HepG2 (cell line): ENCODE results near the gene SPAG7. TPM values are rescaled to one million over a fixed set of nuclear protein-coding genes. Genes with fewer than 3 reads are reported as not detected.

ENCODE experiments used
- GABPA ChIP-seq, 2 experiments: IDR thresholded peaks; 2 replicates each; pipeline ENCODE4 v1.6.1; 2011 to 2016; ENCODE audit warnings: low read depth in 2 of 2, low read length in 1 of 2, missing biosample characterization in 1 of 2, missing genetic modification characterization in 1 of 2
- HNF4A ChIP-seq: sonication (generic); formaldehyde crosslinking; IDR thresholded peaks from 2 replicates; pipeline ENCODE4 v1.4.0; 2020; ENCODE audit warnings: missing genetic modification reagents
- IRF1 ChIP-seq: sonication (generic); formaldehyde crosslinking; IDR thresholded peaks from 2 replicates; pipeline ENCODE4 v1.4.0; 2020; ENCODE audit warnings: low read depth, mild to moderate bottlenecking, missing genetic modification reagents
- NFIC ChIP-seq: IDR thresholded peaks from 2 replicates; pipeline ENCODE4 v1.6.1; 2012; ENCODE audit warnings: mild to moderate bottlenecking, low read length, inconsistent platforms
- PBX3 ChIP-seq: sonication (generic); formaldehyde crosslinking; IDR thresholded peaks from 2 replicates; pipeline ENCODE4 v1.8.1; 2023; ENCODE audit warnings: missing genetic modification reagents, inconsistent platforms, borderline replicate concordance
- RARA ChIP-seq: IDR thresholded peaks from 2 replicates; pipeline ENCODE4 v1.6.1; 2016; ENCODE audit warnings: missing genetic modification reagents, missing compliant biosample characterization
- ZNF451 ChIP-seq: sonication (generic); formaldehyde crosslinking; IDR thresholded peaks from 2 replicates; pipeline ENCODE4 v1.5.0; 2020; ENCODE audit warnings: mild to moderate bottlenecking, missing genetic modification reagents
- ZNF484 ChIP-seq: sonication (generic); formaldehyde crosslinking; IDR thresholded peaks from 2 replicates; pipeline ENCODE4 v1.5.1; 2020; ENCODE audit warnings: mild to moderate bottlenecking, low read depth, missing genetic modification reagents, borderline replicate concordance
- ZNF569 ChIP-seq: sonication (generic); formaldehyde crosslinking; IDR thresholded peaks from 2 replicates; pipeline ENCODE4 v1.5.0; 2020; ENCODE audit warnings: mild to moderate bottlenecking, missing genetic modification reagents, moderate library complexity, borderline replicate concordance
- ZNF646 ChIP-seq: sonication (generic); formaldehyde crosslinking; IDR thresholded peaks from 2 replicates; pipeline ENCODE4 v1.9.0; 2021; ENCODE audit warnings: mild to moderate bottlenecking, missing genetic modification reagents
- ZNF709 ChIP-seq: sonication (generic); formaldehyde crosslinking; IDR thresholded peaks from 2 replicates; pipeline ENCODE4 v1.5.0; 2020; ENCODE audit warnings: mild to moderate bottlenecking, missing genetic modification reagents
- ZNF780A ChIP-seq: sonication (generic); formaldehyde crosslinking; IDR thresholded peaks from 2 replicates; pipeline ENCODE4 v1.8.0; 2022; ENCODE audit warnings: mild to moderate bottlenecking, missing genetic modification reagents, moderate library complexity
- ZXDC ChIP-seq: sonication (generic); formaldehyde crosslinking; IDR thresholded peaks from 2 replicates; pipeline ENCODE4 v1.5.0; 2020; ENCODE audit warnings: mild to moderate bottlenecking, missing genetic modification reagents
- polyA plus RNA-seq, 8 experiments: library from polyadenylated mRNA; depleted of rRNA in 3 of 8; stranded (reverse) in 7 of 8; unstranded in 1 of 8; fragments of >200 nt; fragmentation: Illumina TruSeq in 4 of 8; extraction: Trizol in 4 of 8; gene quantifications; 2 replicates each; pipeline versions ENCODE4 v1.2.1 to v1.2.3, GENCODE V29; 2011 to 2016; ENCODE audit warnings: low read depth in 4 of 8, missing spikeins in 1 of 8, mixed read lengths in 1 of 8; ENCODE audit not compliant: insufficient read depth in 1 of 8
- total RNA-seq, 5 experiments: library from RNA; depleted of rRNA; stranded (reverse); fragments of >200 nt; fragmentation: Illumina TruSeq; extraction: Trizol; gene quantifications; 2 replicates each; pipeline ENCODE4 v1.2.3, GENCODE V29; 2016; ENCODE audit warnings: low read depth in 1 of 5
- TF ChIP-seq, protein P1 (sequence below): sonication (generic); formaldehyde crosslinking; IDR thresholded peaks from 2 replicates; pipeline ENCODE4 v1.5.1; 2020; ENCODE audit warnings: mild to moderate bottlenecking, moderate library complexity, missing genetic modification reagents
- TF ChIP-seq, protein P2 (sequence below): sonication (generic); formaldehyde crosslinking; IDR thresholded peaks from 2 replicates; pipeline ENCODE4 v1.4.0; 2020; ENCODE audit warnings: mild to moderate bottlenecking, missing genetic modification reagents

Gene SPAG7
- total and polyA plus RNA-seq, 2 of the 13 experiments (the other 11 are each of a cell fraction or from before 2014, with no cell fraction given), result 51.0 to 59.0 TPM

- no peak for TF ChIP-seq GABPA (IDR thresholded peaks at IDR 0.05; ENCODE audit: low read depth, low read length)
- 0 out of 2 replicates have a peak, but pooled peaks have one; percentile 30 for TF ChIP-seq GABPA (CRISPR knock-in tag; IDR thresholded peaks at IDR 0.05; ENCODE audit: low read depth)
- TF ChIP-seq ZNF451 (CRISPR knock-in tag), result no peak
- TF ChIP-seq NFIC, result no peak; the same call in 1 of the 2 replicates
- TF ChIP-seq ZNF569 (CRISPR knock-in tag), result no peak
- TF ChIP-seq ZNF484 (CRISPR knock-in tag), result no peak
- TF ChIP-seq, protein P1, sequence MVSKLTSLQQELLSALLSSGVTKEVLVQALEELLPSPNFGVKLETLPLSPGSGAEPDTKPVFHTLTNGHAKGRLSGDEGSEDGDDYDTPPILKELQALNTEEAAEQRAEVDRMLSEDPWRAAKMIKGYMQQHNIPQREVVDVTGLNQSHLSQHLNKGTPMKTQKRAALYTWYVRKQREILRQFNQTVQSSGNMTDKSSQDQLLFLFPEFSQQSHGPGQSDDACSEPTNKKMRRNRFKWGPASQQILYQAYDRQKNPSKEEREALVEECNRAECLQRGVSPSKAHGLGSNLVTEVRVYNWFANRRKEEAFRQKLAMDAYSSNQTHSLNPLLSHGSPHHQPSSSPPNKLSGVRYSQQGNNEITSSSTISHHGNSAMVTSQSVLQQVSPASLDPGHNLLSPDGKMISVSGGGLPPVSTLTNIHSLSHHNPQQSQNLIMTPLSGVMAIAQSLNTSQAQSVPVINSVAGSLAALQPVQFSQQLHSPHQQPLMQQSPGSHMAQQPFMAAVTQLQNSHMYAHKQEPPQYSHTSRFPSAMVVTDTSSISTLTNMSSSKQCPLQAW (CRISPR knock-in tag), result peak; percentile 25; the same call in 1 of the 2 replicates
- 0 out of 2 replicates have a peak, but pooled peaks have one; percentile 11 for TF ChIP-seq IRF1 (CRISPR knock-in tag)
- no peak for TF ChIP-seq ZNF646 (CRISPR knock-in tag)
- peak; percentile 74 for TF ChIP-seq HNF4A (CRISPR knock-in tag)
- TF ChIP-seq PBX3 (CRISPR knock-in tag), result no peak
- no peak for TF ChIP-seq ZNF780A (CRISPR knock-in tag)
- peak; percentile 11; the same call in 1 of the 2 replicates for TF ChIP-seq RARA (CRISPR knock-in tag)
- TF ChIP-seq ZXDC (CRISPR knock-in tag), result no peak
- no peak for TF ChIP-seq ZNF709 (CRISPR knock-in tag)
- TF ChIP-seq, protein P2, sequence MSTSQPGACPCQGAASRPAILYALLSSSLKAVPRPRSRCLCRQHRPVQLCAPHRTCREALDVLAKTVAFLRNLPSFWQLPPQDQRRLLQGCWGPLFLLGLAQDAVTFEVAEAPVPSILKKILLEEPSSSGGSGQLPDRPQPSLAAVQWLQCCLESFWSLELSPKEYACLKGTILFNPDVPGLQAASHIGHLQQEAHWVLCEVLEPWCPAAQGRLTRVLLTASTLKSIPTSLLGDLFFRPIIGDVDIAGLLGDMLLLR (CRISPR knock-in tag), result no peak
These were observed 16.8 kb downstream of the SPAG7 start, which contains the start of gene ENO3 (continued) for GRCh38 chr17:4950746-4951204.
